ENCODE measurements around the gene GLIS1.
A peak's percentile ranks its signal among the peaks of the same experiment; 100 is the strongest.

The GLIS1 gene

GRCh38 chr1:53633073-53633704 is 105.8 kb downstream of the GLIS1 start:
- no peak for DNase-seq

DNA sequence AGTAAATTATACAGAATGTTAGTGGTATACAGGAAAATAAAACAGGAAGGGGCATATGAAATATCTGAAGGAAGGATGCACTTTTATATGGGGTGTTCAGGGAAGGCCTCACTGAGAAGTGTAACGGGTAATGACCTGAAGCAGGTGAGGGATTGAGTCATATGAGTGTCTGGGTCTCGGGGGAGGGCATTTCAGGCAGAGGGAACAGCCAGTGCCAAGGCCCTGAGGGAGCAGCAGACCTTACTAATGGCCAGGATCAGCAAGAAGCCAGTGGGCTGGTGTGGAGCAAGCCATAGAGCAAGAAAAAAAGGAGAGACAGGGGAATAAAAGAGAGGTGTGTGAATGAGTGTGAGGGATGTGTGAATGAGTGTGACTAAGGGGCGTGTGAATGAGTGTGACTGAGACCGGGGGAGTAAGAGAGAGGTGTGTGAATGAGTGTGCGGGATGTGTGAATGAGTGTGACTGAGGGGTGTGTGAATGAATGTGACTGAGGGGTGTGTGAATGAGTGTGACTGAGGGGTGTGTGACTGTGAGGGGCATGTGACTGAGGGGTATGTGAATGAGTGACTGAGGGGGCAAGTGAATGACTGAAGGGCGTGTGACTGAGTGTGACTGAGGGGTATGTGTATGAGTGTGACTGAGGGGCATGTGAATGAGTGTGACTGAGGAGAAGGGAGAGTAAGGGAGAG is 107.2 kb downstream of the GLIS1 start:
- no peak for DNase-seq

GRCh38 chr1:53629101-53629691 is 109.8 kb downstream of the GLIS1 start:
- DNase-seq = peak; percentile 49

- DNase-seq = no peak
Measured at GRCh38 chr1:53628286-53628955, 110.5 kb downstream of the GLIS1 start.

DNA sequence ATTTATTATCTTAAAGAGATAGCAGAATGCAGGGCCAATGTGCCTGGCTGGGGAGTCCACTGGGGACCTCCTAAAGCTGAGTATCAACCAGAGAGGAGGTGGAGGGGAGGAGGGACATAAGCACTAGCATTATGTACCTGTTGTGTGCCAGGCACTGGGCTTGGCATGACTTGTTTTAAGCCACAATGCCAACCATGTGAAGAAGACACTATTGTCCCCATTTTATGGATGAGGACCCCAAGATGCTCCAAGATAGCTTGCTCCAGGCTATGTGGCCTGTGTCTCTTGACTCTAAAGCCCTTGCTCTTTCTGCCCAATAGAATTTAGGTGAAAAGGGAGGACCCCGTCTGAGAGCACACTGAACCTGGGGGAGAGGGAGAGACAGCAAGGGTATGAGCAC is 111.3 kb downstream of the GLIS1 start:
- DNase-seq = no peak

GRCh38 chr1:53627031-53627430 is 111.9 kb downstream of the GLIS1 start:
- peak; percentile 12 for DNase-seq

DNA sequence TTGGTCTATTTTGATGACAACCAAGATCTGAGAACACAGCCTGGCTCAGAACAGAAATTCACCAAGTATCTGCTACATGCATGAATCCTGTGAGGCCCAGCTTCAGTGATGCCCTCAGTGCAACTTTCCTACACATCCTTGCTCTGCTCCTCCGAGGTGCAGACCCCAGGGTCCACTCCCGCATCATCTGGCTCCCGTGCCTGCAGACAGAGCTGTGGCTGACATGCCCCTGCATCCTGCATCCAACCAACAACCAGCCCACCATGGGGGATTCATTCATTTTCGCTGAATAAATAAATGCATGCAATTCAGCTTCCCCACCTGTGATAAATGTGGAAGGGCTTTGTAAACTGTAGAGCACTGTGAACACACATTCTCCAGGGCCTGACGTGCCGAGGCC is 112.3 kb downstream of the GLIS1 start:
- no peak for DNase-seq

GRCh38 chr1:53625766-53626520 is 113.0 kb downstream of the GLIS1 start:
- no peak for DNase-seq

DNA sequence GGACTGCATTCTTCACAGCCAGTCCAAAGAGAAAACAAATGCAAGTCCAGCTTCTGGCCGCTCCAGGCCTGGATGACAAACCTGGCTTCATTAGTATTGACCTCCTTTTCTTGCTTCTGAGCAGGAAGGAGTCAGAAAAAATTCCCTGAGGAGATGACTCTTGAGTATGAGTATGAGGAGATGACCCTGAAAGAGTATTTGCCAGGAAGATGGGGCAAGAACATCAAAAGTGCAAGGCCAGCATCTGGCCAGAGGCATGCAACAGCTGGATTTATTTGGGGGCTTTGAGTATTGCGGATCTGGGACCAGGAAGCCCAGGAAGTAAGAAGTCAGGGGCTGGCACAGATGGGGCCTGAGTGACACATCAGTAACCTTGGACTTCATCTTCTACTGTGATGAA is 113.9 kb downstream of the GLIS1 start:
- DNase-seq = no peak

DNA sequence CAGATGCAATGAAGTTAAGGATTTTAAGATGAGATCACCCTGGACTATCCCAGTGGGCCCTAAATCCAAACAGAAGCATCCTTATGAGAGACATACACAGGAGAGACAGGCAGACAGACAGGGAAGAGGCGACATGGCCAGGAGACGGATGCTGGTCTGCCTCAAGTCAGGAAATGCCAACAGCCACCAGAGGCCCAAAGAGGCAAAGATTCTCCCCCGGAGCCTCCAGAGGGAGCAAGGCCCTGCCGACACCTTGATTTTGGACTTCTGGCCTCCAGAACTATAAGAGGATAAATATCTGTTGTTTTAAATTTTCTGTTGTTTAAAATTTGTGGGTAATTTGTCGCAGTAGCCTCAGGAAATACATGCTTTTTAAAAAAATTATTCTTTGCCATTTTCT is 116.4 kb downstream of the GLIS1 start:
- DNase-seq = no peak

GRCh38 chr1:53621144-53621543 is 117.8 kb downstream of the GLIS1 start:
- no peak for DNase-seq

GRCh38 chr1:53620061-53620855 is 118.7 kb downstream of the GLIS1 start:
- no peak for DNase-seq

- no peak for DNase-seq
Measured at GRCh38 chr1:53619367-53620060, 119.5 kb downstream of the GLIS1 start.

DNA sequence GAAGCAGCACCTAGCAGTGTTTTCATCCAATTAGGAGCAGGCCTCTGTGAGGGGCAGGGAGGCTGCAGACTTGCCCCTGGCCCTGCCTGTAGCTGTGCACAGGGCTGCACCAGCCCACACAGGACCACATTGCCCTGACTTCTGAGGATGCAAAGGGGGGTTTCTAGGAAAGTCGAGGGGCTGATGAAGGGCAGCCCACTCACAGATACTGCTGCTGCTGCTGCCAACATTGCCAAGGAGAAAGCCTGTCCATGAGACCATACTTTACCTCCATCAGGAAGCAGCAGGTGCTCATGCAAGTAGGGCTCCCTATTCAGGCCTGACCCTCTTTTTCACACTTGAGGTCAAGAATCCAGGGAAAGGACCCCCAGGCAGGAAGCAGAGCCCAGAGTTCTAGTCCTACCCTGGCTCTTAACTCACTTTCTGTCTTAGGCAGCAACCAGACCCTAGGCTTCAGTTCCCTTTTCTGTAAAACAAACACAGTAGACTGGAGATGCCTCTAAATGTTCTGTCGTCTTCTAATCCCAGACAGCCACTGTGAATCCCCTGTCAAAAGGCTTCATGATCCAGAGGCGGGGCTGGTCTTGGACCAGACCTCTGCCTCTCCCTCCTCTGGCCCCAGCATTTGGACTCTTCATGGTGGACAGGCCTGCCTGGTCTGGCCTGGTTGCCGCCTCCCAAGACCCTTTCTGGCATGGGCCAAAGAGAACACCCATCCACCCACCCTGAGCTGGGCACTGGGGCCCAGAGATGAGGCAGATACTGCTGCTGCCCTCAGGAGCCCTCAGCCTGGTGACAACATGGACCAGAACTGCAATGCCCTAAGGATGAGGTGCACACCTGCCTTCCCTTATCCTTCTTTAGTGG is 120.2 kb downstream of the GLIS1 start:
- no peak for DNase-seq

DNA sequence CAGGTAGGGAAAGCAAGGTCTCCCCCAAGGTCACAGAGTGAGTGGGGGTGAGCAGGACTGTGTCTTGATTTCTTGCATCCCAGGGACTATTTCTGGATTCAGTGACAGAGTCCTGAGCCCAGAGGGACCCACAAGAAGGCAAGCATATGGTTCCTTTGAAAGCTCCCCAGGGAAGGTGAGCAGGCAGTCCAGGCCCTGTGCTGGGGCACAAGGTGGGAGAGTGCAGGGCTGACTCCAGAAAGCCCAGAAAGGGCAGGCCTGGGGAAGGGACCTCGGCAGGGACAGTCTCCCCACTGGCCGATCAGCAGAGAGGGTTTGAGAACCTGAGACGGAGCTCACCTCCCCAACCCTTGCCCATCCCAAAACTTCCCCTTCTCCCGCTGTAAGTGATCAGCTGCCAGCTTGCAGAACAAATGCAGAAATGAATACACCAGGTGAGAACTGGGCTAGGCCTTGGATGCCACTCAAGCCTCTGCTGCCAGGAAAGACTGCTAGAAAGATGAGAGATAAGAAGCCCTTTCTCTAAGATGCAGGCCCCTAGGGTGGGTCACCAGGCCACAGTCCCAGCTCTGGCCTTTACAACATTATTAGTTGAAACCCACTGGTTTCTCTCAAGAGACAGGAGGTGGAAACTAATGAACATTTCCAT is 121.0 kb downstream of the GLIS1 start:
- no peak for DNase-seq

DNA sequence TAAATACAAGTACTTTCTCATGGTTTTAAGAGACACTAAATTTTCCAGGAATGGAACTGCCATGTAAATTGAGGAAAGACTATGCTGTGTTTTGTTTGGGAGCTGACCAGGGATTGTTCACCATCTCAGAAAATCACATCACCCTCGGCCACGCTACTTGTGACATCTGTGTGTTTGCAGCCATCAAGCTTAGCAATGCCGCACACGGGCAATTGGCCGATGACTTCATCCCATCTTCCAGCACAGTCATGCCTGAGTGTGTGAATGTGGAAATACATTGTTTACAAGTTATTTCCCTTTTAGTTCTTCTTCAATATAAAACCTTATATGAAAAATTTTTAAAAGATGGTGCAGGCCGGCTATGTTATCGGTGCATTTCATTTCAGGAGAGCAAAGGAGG is 121.6 kb downstream of the GLIS1 start:
- DNase-seq = no peak

DNA sequence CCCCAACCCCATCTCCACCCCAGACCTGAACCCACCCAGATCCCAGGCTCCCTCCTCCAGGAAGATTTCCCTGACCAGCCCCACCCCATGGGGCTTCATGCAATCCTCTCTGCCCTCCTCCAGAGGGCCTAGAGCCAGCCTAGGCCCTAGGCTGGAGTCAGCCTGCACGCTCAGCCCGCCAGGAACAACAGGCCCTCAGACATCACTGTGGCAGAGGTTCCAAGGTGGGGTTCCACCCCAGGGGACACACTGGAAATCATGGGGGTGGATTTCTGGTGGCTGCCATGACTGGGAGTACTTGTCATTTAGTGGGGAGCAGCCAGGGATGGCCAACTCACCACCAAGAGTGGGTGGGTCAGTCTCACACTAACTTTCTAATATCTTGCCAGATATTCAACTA is 122.0 kb downstream of the GLIS1 start:
- DNase-seq = no peak

DNA sequence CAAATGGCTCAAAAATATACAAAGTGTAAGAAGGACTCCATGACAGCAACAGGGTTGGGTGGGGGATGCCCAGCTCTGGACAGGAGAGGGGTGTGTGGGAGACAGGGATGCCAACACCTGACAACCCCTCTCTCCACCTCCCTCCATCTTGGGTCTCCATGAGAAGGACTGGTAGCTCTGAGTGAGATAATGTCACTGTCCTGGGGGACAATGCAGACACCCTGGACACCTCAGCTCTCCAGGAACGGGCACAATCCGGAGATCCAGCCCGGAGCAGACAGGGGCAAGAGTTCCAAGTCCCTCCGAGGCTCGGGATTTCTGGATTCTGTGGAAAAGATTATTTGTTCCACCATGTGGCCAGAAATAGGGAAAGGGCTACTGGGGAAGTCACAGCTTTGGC is 122.5 kb downstream of the GLIS1 start:
- no peak for DNase-seq

DNA sequence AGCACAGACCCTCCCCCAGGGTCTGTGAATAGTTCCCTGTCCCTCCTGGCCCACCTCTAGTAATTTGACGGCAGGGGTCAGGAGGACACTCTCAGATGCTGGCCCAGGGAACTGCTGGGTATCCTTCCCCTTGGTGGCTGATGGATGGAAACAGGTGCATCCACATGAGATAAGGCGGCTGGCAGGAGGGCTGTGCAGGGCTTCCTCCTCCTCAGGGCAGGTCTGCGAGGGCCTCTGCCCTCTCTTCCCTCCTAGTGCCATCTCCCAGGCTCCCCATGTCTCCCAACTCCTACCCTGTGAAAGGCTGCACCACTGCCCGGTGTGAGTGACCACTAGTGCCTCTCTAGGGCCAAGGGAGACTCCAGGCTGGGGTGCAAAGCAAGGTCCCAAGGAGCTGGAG is 123.9 kb downstream of the GLIS1 start:
- DNase-seq = no peak

Data from eye (tissue), 1 donor.